ENCODE results near the gene MDK.

The MDK gene

GRCh38 chr11:46407635-46408034 is 26.2 kb downstream of the MDK start:
- DNase-seq: no peak

GRCh38 chr11:46408407-46408986 is 27.0 kb downstream of the MDK start:
- no peak for DNase-seq

- DNase-seq: no peak
Measured at GRCh38 chr11:46410021-46410420, 28.6 kb downstream of the MDK start.

- DNase-seq: no peak
Measured at GRCh38 chr11:46413760-46414465, 32.4 kb downstream of the MDK start.

GRCh38 chr11:46414466-46414796 is 33.0 kb downstream of the MDK start:
- no peak for DNase-seq

- DNase-seq: no peak
Measured at GRCh38 chr11:46414879-46415278, 33.4 kb downstream of the MDK start.

- DNase-seq: no peak
Measured at GRCh38 chr11:46417711-46418110, 36.2 kb downstream of the MDK start.

- no peak for DNase-seq
Measured at GRCh38 chr11:46418751-46419150, 37.3 kb downstream of the MDK start.

GRCh38 chr11:46420513-46420912 is 39.0 kb downstream of the MDK start:
- DNase-seq: no peak

GRCh38 chr11:46421257-46421880 is 39.9 kb downstream of the MDK start:
- no peak for DNase-seq

- DNase-seq: no peak
Measured at GRCh38 chr11:46422588-46422987, 41.1 kb downstream of the MDK start.

- no peak for DNase-seq
Measured at GRCh38 chr11:46426233-46426991, 44.9 kb downstream of the MDK start.

GRCh38 chr11:46427364-46427763 is 45.9 kb downstream of the MDK start:
- DNase-seq: no peak

- DNase-seq: no peak
Measured at GRCh38 chr11:46429717-46430116, 48.2 kb downstream of the MDK start.

GRCh38 chr11:46431211-46431610 is 49.7 kb downstream of the MDK start:
- no peak for DNase-seq
